Stomach (tissue), 9 donors: ENCODE measurements around the gene VPS54. TPM values are rescaled to one million over a fixed set of nuclear protein-coding genes. Genes with fewer than 3 reads are reported as not detected.
A peak's percentile ranks its signal among the peaks of the same experiment; 100 is the strongest.

Source experiments
- DNase-seq, 2 donors: peaks; one replicate each; pipeline versions ENCODE4 v3.0.0 to v3.0.0-alpha.2; 2013 to 2019
- H3K27ac ChIP-seq, 5 donors: fragments of 200-600 bp in 4 of 5; sonication (generic) in 4 of 5; one replicate each; pipeline ENCODE4 v1.5.1; 2013 to 2019; ENCODE audit warnings: mild to moderate bottlenecking in 1 of 5, moderate library complexity in 1 of 5
- H3K27me3 ChIP-seq, 3 donors: fragments of 200-600 bp; sonication (generic); one replicate each; pipeline ENCODE4 v1.5.1; 2017 to 2019; ENCODE audit warnings: mixed run types in 1 of 3
- H3K36me3 ChIP-seq, 4 donors: fragments of 200-600 bp; sonication (generic); 1 replicate in 3 of 4; 2 replicates in 1 of 4; pipeline ENCODE4 v1.5.1; 2016 to 2019
- H3K4me1 ChIP-seq, 4 donors: fragments of 200-600 bp; sonication (generic); one replicate each; pipeline ENCODE4 v1.5.1; 2016 to 2019
- H3K4me3 ChIP-seq, 4 donors: fragments of 200-600 bp; sonication (generic) in 3 of 4; one replicate each; pipeline ENCODE4 v1.5.1; 2016 to 2019; ENCODE audit warnings: mild to moderate bottlenecking in 1 of 4
- H3K9me3 ChIP-seq, 4 donors: fragments of 200-600 bp; sonication (generic); one replicate each; pipeline ENCODE4 v1.5.1; 2016 to 2019
- CTCF ChIP-seq, 7 experiments: fragments of 450-650 bp in 4 of 7; fragments of 200-600 bp in 3 of 7; sonication (generic) in 3 of 7; IDR thresholded peaks; one replicate each; pipeline ENCODE4 v1.5.1; 2016 to 2019; ENCODE audit warnings: antibody characterized with exemption in 7 of 7, control low read depth in 2 of 7, mild to moderate bottlenecking in 1 of 7
- EP300 ChIP-seq: sonication (generic); formaldehyde crosslinking; IDR thresholded peaks from one replicate; pipeline ENCODE4 v1.6.1; 2017; ENCODE audit warnings: antibody characterized with exemption
- POLR2A ChIP-seq, 4 donors: fragments of 450-650 bp; IDR thresholded peaks; one replicate each; pipeline ENCODE4 v1.6.1; 2016; ENCODE audit warnings: antibody characterized with exemption in 4 of 4, control low read depth in 2 of 4, mild to moderate bottlenecking in 1 of 4, moderate library complexity in 1 of 4
- POLR2AphosphoS5 ChIP-seq, 3 donors: sonication (generic); formaldehyde crosslinking; IDR thresholded peaks; one replicate each; pipeline ENCODE4 v1.6.1; 2016; ENCODE audit warnings: antibody characterized with exemption in 3 of 3
- WGBS, 5 donors: extraction: QIAGEN DNeasy Blood & Tissue Kit in 3 of 5; methylation state at CpG; one replicate each; pipeline versions ENCODE4 v1.1.5 to v1.1.7; 2013 to 2018; 5-methylcytosine and 5-hydroxymethylcytosine counted together
- intact Hi-C: fragments of 100-400 bp; cut with DNase I; formaldehyde crosslinking; loops from one replicate; pipeline ENCODE4 v1.15.1; 2023; ENCODE audit warnings: low total_unique reads
- polyA plus RNA-seq, 3 donors: library from polyadenylated mRNA; stranded (reverse); fragments of 200-250 nt; gene quantifications; one replicate each; pipeline ENCODE4 v1.2.3, GENCODE V29; 2013
- total RNA-seq, 5 donors: library from RNA; depleted of rRNA; stranded (reverse); fragments of >200 nt; gene quantifications; one replicate each; pipeline versions ENCODE4 v1.1.0 to v1.2.3, GENCODE V29; 2014 to 2016
- donor health status: healthy with polysubstance abuse.
- donor health status: Bipolar disorder and iron deficiency.
- donor health status: healthy.

The VPS54 gene
- total and polyA plus RNA-seq, 8 donors: 3.2 to 58.9 (median 13.1) TPM

DNA sequence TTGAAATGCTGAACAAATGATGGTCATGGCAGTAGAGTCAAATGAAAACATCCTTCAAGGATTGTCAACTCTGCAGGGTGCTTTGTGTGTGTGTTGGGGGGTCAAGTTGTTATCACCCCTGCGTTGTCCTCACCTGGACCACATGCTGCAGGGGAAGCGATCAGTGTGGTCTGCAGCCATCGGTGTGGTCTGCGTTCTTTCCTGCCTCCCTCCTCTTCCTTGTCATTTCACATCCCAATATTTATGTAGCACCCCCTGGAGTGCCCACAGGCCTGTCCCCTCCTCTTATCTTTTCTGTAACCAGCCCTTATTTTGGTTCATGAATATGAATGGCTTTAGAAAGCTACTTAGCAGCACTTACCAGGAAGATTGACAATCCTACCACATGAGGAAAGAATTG, 138.6 kb downstream of the VPS54 start:
- H3K9me3 ChIP-seq: no peaks in the 10 kb centered on the region
- H3K27ac ChIP-seq: no peak overlapping the region
- no peak for TF ChIP-seq POLR2AphosphoS5 (IDR thresholded peaks at IDR 0.05)
- no peak for TF ChIP-seq EP300
- TF ChIP-seq POLR2A (IDR thresholded peaks at IDR 0.05): no peak
- TF ChIP-seq CTCF (IDR thresholded peaks at IDR 0.05): no peak
- 75 to 85% (median 76%) methylated on average over 4 of the region's 4 CpGs for WGBS, 5 donors
- H3K36me3 ChIP-seq: peaks cover 6 to 48% (median 30%) of the 10 kb centered on the region in 4 donors
- no peak for DNase-seq
- peaks cover 0 to 9% (median 2%) of the 10 kb centered on the region in 4 donors for H3K4me1 ChIP-seq
- H3K4me3 ChIP-seq: no peak overlapping the region
- H3K27me3 ChIP-seq: no peaks in the 10 kb centered on the region
- intact Hi-C loops: no loop called here

- 81 to 89% (median 85%) methylated on average over 2 of the region's 2 CpGs for WGBS, 5 donors
- H3K36me3 ChIP-seq: peaks cover 6 to 41% (median 26%) of the 10 kb centered on the region in 4 donors
- no peak for DNase-seq
- H3K27ac ChIP-seq: no peak overlapping the region
- no peak overlapping the region for H3K4me3 ChIP-seq
- H3K4me1 ChIP-seq: peaks cover 0 to 16% (median 7%) of the 10 kb centered on the region in 4 donors
- H3K27me3 ChIP-seq: no peaks in the 10 kb centered on the region
- TF ChIP-seq CTCF (IDR thresholded peaks at IDR 0.05) (no peak), EP300 (no peak), POLR2A (IDR thresholded peaks at IDR 0.05) (no peak), POLR2AphosphoS5 (IDR thresholded peaks at IDR 0.05) (no peak)
- H3K9me3 ChIP-seq: no peaks in the 10 kb centered on the region
- intact Hi-C loops: loop anchor here (5.0 kb wide), 1 partner anchor 183 kb away; no protein-coding TSS in a partner anchor
Observed at GRCh38 chr2:63879876-63880433, 139.3 kb downstream of the VPS54 start.

GRCh38 chr2:63878486-63878885, 140.7 kb downstream of the VPS54 start:
- Histone ChIP-seq H3K4me1 (peaks cover 0 to 28% (median 10%) of the 10 kb centered on the region in 4 donors), H3K36me3 (peaks cover 0 to 36% (median 25%) of the 10 kb centered on the region in 4 donors), H3K27ac (no peak overlapping the region), H3K4me3 (no peak overlapping the region), H3K27me3 (no peaks in the 10 kb centered on the region), H3K9me3 (no peaks in the 10 kb centered on the region)
- TF ChIP-seq EP300 (no peak), CTCF (IDR thresholded peaks at IDR 0.05) (no peak), POLR2A (IDR thresholded peaks at IDR 0.05) (no peak), POLR2AphosphoS5 (IDR thresholded peaks at IDR 0.05) (no peak)
- no peak for DNase-seq
- 65 to 84% (median 69%) methylated on average over 1 of the region's 1 CpG for WGBS, 5 donors
- intact Hi-C loops: loop anchor here (5.0 kb wide), 1 partner anchor 181 kb away; no protein-coding TSS in a partner anchor

DNA sequence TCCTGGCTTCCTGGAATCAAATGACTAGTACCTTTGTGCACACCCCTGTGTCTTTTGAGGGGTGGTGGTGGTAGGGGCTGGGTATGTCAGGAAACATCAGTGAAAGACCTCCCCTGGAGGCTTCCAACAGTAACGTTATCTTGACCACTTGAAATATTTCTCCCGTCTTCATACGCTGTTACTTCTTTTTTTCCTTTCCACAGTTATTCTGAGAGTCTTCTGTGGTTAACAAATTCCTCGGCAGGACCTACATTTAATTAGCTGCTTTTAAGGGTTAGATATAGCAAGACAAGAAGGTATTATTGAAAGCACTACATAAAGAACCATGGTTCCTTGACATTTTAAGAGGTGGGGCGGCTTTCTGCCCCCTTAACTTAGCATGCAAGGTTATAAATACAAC, 142.9 kb downstream of the VPS54 start:
- intact Hi-C loops: loop anchor here (5.0 kb wide), 1 partner anchor 179 kb away; no protein-coding TSS in a partner anchor
- no peaks in the 10 kb centered on the region for H3K9me3 ChIP-seq
- peaks cover 0 to 35% (median 27%) of the 10 kb centered on the region in 4 donors for H3K36me3 ChIP-seq
- DNase-seq: no peak
- peak overlapping the region in 1 of 5 donors; percentile 43 for H3K27ac ChIP-seq
- H3K27me3 ChIP-seq: no peaks in the 10 kb centered on the region
- no peak for TF ChIP-seq EP300
- no peak for TF ChIP-seq POLR2AphosphoS5 (IDR thresholded peaks at IDR 0.05)
- TF ChIP-seq CTCF (IDR thresholded peaks at IDR 0.05): no peak
- no peak for TF ChIP-seq POLR2A (IDR thresholded peaks at IDR 0.05)
- 85 to 89% (median 87%) methylated on average over 5 of the region's 5 CpGs for WGBS, 5 donors
- peaks cover 2 to 35% (median 16%) of the 10 kb centered on the region in 4 donors for H3K4me1 ChIP-seq
- no peak overlapping the region for H3K4me3 ChIP-seq
